ENCODE results near the gene P4HTM.
A peak's percentile ranks its signal among the peaks of the same experiment; 100 is the strongest.

The P4HTM gene

GRCh38 chr3:49028298-49028672 is 38.2 kb downstream of the P4HTM start:
- Histone ChIP-seq H3K27me3 (ENCODE audit: insufficient read depth, low read length, poor library complexity, severe bottlenecking) (no peaks in the 10 kb centered on the region), H3K79me2 (ENCODE audit: insufficient read depth, low read length) (peaks cover 57% of the 10 kb centered on the region), H3K4me1 (ENCODE audit: insufficient read depth, low read length, poor library complexity, severe bottlenecking) (peaks cover 43% of the 10 kb centered on the region), H4K20me1 (ENCODE audit: insufficient read depth, low read length, poor library complexity, severe bottlenecking) (peaks cover 31% of the 10 kb centered on the region), H3K4me2 (ENCODE audit: low read depth, low read length, poor library complexity, severe bottlenecking) (peak overlapping the region; percentile 97), H2AFZ (ENCODE audit: low read length) (no peak overlapping the region), H3K9me2 (replicated peaks; ENCODE audit: low read depth, low read length) (no peaks in the 10 kb centered on the region), H3K36me3 (ENCODE audit: insufficient read depth, low read length) (peaks cover 76% of the 10 kb centered on the region), H3K4me3 (ENCODE audit: low read length, poor library complexity, severe bottlenecking) (peak overlapping the region; percentile 88), H3K9me3 (ENCODE audit: insufficient read depth, low read depth, low read length) (no peaks in the 10 kb centered on the region), H3F3A (ENCODE audit: low read depth) (0 out of 2 replicates have a peak, but pooled peaks cover under 1% of the 10 kb centered on the region), H3K9ac (ENCODE audit: low read depth, low read length, poor library complexity, severe bottlenecking) (peak overlapping the region; percentile 91)
- TF ChIP-seq EZH2phosphoT487 (IDR thresholded peaks at IDR 0.05; ENCODE audit: borderline replicate concordance), result no peak
- no peak for TF ChIP-seq CTCF (conservative IDR thresholded peaks at IDR 0.05; ENCODE audit: low read length)

GRCh38 chr3:49028673-49029562 is 38.9 kb downstream of the P4HTM start, which contains the start of gene IMPDH2:
IMPDH2 (minus strand) TSS chr3:49029398; CDS start chr3:49029350, 48 bp downstream.
- Histone ChIP-seq H2AFZ (ENCODE audit: low read length) (peak within 1 kb of the TSS; percentile 62; the same call in 1 of the 2 replicates), H3K79me2 (ENCODE audit: insufficient read depth, low read length) (peaks cover 51% of the 10 kb centered on the region)

GRCh38 chr3:49029563-49029884 is 39.5 kb downstream of the P4HTM start:
- Histone ChIP-seq H2AFZ (ENCODE audit: low read length) (no peak overlapping the region), H3K9ac (ENCODE audit: low read depth, low read length, poor library complexity, severe bottlenecking) (peak overlapping the region; percentile 91), H3K4me1 (ENCODE audit: insufficient read depth, low read length, poor library complexity, severe bottlenecking) (peaks cover 37% of the 10 kb centered on the region), H3K79me2 (ENCODE audit: insufficient read depth, low read length) (peaks cover 45% of the 10 kb centered on the region), H3K36me3 (ENCODE audit: insufficient read depth, low read length) (peaks cover 72% of the 10 kb centered on the region), H3K9me2 (replicated peaks; ENCODE audit: low read depth, low read length) (no peaks in the 10 kb centered on the region), H3F3A (ENCODE audit: low read depth) (no peaks in the 10 kb centered on the region), H3K27me3 (ENCODE audit: insufficient read depth, low read length, poor library complexity, severe bottlenecking) (no peaks in the 10 kb centered on the region), H3K4me2 (ENCODE audit: low read depth, low read length, poor library complexity, severe bottlenecking) (peak overlapping the region; percentile 97), H3K9me3 (ENCODE audit: insufficient read depth, low read depth, low read length) (no peaks in the 10 kb centered on the region), H3K4me3 (ENCODE audit: low read length, poor library complexity, severe bottlenecking) (peak overlapping the region; percentile 88), H4K20me1 (ENCODE audit: insufficient read depth, low read length, poor library complexity, severe bottlenecking) (peaks cover 20% of the 10 kb centered on the region)
- TF ChIP-seq CTCF (conservative IDR thresholded peaks at IDR 0.05; ENCODE audit: low read length) (no peak), EZH2phosphoT487 (IDR thresholded peaks at IDR 0.05; ENCODE audit: borderline replicate concordance) (no peak)

More at GRCh38 chr3:49028673-49029562, 38.9 kb downstream of the P4HTM start, which contains the start of gene IMPDH2:
- H3K4me1 ChIP-seq (ENCODE audit: insufficient read depth, low read length, poor library complexity, severe bottlenecking), result peaks cover 41% of the 10 kb centered on the region
- peak within 1 kb of the TSS; percentile 88 for H3K4me3 ChIP-seq (ENCODE audit: low read length, poor library complexity, severe bottlenecking)
- no peaks in the 10 kb centered on the region for H3F3A ChIP-seq (ENCODE audit: low read depth)
- peaks cover 26% of the 10 kb centered on the region for H4K20me1 ChIP-seq (ENCODE audit: insufficient read depth, low read length, poor library complexity, severe bottlenecking)
- H3K27me3 ChIP-seq (ENCODE audit: insufficient read depth, low read length, poor library complexity, severe bottlenecking), result no peaks in the 10 kb centered on the region
- peak within 1 kb of the TSS; percentile 97 for H3K4me2 ChIP-seq (ENCODE audit: low read depth, low read length, poor library complexity, severe bottlenecking)
- TF ChIP-seq EZH2phosphoT487 (IDR thresholded peaks at IDR 0.05; ENCODE audit: borderline replicate concordance) (no peak), CTCF (conservative IDR thresholded peaks at IDR 0.05; ENCODE audit: low read length) (peak; percentile 30; the same call in 1 of the 2 replicates)
- H3K9me3 ChIP-seq (ENCODE audit: insufficient read depth, low read depth, low read length), result no peaks in the 10 kb centered on the region
- peak within 1 kb of the TSS; percentile 91 for H3K9ac ChIP-seq (ENCODE audit: low read depth, low read length, poor library complexity, severe bottlenecking)
- no peaks in the 10 kb centered on the region for H3K9me2 ChIP-seq (replicated peaks; ENCODE audit: low read depth, low read length)
- peaks cover 75% of the 10 kb centered on the region for H3K36me3 ChIP-seq (ENCODE audit: insufficient read depth, low read length)
